GM19351 (cell line): ENCODE measurements around the gene AKAP11.
"Not testable (repeated sequence)": the region's sequence is repeated elsewhere in the genome, so short reads cannot be mapped to it uniquely, and the experiment has no call there.

Source experiments
- ATAC-seq: cut with Tn5 transposase; IDR thresholded peaks from one replicate; pipeline ENCODE4 v1.9.1; 2021; ENCODE audit warnings: mild to moderate bottlenecking, moderate library complexity; ENCODE audit not compliant: unreplicated experiment

Gene AKAP11, protein sequence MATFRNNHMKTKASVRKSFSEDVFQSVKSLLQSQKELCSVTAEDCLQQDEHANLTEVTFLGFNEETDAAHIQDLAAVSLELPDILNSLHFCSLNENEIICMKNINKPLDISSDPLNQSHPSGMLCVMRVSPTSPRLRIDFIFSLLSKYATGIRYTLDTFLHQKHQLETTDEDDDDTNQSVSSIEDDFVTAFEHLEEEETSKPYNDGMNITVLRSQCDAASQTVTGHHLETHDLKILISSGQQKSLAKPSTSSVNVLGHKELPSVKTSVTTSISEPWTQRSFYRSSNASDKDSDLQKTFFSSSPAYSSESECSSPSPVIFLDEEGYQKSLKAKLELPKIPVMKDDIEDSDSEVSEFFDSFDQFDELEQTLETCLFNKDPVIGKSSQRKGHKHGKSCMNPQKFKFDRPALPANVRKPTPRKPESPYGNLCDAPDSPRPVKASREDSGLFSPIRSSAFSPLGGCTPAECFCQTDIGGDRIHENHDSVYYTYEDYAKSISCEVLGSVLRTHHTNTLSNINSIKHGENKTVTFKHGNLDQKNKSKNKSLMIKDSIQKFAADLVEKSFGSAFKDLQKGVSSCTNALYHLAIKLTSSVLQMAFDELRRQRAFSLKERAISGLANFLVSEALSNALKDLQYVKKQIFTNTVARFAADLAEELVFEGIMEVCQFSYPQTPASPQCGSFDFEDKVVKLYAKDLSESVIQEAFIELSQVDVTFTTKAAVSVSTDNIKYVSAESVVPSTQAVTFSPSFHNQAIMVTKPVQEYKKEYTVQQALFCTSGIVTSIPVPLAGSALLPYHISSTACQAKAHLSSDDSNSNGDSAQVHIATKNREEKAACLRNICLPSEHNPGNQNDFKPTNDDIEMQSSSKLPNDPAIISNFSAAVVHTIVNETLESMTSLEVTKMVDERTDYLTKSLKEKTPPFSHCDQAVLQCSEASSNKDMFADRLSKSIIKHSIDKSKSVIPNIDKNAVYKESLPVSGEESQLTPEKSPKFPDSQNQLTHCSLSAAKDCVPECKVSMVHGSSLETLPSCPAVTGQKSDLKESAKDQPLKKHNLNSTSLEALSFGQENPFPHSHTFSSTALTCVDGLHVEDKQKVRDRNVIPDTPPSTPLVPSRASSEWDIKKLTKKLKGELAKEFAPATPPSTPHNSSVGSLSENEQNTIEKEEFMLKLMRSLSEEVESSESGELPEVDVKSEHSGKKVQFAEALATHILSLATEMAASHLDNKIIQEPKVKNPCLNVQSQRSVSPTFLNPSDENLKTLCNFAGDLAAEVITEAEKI (N-terminal part only)

DNA sequence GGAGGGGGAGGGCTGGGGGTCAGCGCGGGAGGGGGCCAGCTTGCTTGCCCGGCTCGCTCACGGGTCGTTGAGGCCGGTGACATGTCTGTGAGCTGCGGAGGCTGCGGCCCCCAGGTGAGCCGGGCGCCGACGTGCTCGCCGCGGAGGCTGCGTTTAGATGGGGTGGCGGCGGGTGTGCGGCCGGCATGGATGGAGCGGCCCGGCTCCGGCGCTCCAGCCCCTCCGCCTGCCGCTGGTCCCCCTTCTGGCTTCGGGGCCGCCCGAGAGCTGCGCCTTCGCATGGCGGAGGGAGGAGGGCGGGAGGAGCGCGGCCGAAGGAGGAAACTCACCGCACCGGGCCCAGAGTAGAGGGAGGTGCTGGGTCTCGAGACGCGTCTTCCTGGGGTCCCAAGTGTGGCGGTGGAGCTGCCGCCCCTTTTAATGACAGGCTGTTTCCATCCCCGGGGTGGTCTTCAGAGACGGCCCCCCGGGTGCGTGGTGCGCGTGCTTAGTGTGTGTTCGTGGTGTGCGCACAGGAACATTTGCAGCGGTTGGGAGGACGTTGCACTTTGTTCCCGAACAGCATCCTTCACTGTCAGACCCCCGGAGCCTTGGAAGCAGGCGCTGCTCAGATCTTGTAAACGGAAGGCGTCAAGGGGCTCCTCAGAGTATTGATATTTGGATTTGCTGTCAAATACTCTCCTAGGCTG, at the start of gene AKAP11:
Gene AKAP11, plus strand, starts transcription at position 38 of the 689 bp plus-strand sequence. CDS start 14,197 bp downstream, outside the sequence.
- ATAC-seq: peak; percentile 17

- ATAC-seq: no peak
These were observed 48.3 kb upstream of the AKAP11 start for GRCh38 chr13:42223681-42224080.

GRCh38 chr13:42225051-42225450, 46.9 kb upstream of the AKAP11 start:
- ATAC-seq: no peak

GRCh38 chr13:42226759-42227158, 45.2 kb upstream of the AKAP11 start:
- not testable (repeated sequence) for ATAC-seq

GRCh38 chr13:42228527-42228926, 43.4 kb upstream of the AKAP11 start:
- ATAC-seq: no peak

DNA sequence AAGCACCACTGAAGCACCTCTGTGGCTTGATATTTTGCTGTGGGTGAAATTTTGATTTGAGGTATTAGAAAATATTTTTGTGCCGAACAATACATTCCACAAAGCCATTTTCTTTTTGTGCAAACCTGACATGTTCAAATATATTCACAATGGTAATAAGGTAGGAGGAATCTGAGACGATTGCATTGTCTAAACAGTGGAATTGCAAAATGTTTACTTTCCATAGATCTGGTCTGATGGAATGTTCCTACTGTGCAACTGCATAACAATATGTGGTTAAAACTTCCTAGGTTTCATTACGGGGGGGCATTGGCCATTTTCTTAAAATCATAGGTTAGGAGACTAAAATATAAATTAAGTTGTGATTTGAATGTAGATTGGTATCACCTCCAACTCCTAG, 42.7 kb upstream of the AKAP11 start:
- ATAC-seq: no peak

- ATAC-seq: no peak
These were observed 39.3 kb upstream of the AKAP11 start for GRCh38 chr13:42232671-42233070.

DNA sequence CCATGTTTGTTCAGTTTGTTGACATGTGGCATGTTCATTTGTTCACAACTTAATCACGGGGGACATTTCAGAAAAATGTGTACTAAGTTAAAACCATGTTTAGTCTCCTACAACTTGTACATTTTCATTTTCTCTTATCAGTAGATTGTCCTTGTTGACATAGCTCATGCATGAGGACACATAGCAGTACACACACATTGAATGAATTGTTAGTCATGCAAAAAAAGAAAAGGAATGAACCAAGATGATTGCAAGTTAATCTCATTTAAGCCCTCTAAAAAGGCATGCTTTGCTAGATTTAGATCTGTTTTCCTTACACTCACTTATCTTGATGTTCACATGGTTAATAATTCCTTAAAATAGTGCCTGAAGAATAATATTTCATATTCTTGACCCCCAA, 38.2 kb upstream of the AKAP11 start:
- no peak for ATAC-seq

- no peak for ATAC-seq
These were observed 32.8 kb upstream of the AKAP11 start for GRCh38 chr13:42239161-42239560.

- ATAC-seq: no peak
These were observed 32.3 kb upstream of the AKAP11 start for GRCh38 chr13:42239644-42240043.

DNA sequence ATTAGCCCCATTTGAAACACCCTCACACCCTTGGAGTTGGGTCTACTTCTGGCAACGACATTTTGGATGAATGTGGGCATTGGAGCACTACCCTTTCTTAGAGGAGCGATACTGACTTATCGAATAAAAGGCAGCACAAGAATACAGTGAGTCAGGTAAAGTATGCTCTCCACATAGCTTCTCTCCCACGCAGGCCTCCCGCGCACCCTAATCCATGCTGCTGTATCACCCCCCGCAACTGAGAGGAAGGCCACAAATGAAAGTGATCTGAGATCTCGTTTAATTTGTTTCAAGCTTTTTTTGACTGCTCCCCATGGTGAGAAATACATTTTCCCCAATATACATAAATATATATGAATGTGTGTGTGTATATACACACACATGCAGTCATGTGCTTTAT, 25.4 kb upstream of the AKAP11 start:
- no peak for ATAC-seq

GRCh38 chr13:42247883-42248282, 24.1 kb upstream of the AKAP11 start:
- ATAC-seq: no peak

DNA sequence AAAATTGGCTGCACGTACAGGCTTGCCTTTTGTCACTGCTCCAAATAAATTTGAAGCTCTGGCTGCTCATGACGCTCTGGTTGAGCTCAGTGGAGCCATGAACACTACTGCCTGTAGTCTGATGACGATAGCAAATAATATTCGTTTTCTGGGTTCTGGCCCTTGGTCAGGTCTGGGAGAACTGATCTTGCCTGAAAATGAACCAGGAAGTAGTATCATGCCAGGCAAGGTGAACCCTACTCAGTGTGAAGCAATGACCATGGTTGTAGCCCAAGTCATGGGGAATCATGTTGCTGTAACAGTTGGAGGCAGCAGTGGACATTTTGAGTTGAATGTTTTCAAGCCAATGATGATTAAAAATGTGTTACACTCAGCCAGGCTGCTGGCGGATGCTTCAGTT, 16.1 kb upstream of the AKAP11 start:
- no peak for ATAC-seq

- no peak for ATAC-seq
These were observed 13.2 kb upstream of the AKAP11 start for GRCh38 chr13:42258747-42259146.

DNA sequence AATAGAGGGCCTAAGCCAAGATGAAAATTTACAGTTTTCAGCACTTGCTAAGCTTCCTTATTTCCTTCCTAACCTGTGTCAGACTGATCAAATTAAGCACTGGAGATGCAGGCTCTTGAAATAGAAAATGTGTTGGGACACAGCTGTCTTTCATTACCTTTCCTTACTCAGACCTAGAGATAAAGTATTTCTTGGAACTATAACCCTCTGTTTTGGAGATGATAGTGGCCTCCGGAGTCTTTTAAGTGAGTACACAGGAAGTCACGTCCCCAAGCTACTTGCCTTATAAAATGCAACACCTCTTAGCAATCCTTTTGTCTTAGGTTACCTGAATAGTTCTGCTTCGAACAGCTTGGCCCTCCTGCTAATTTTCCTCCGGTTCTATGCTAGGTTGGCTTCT, 12.4 kb upstream of the AKAP11 start:
- ATAC-seq: no peak

- ATAC-seq: no peak
These were observed 10.9 kb upstream of the AKAP11 start for GRCh38 chr13:42260903-42261654.

- ATAC-seq: no peak
These were observed 5.5 kb upstream of the AKAP11 start for GRCh38 chr13:42266473-42266872.

DNA sequence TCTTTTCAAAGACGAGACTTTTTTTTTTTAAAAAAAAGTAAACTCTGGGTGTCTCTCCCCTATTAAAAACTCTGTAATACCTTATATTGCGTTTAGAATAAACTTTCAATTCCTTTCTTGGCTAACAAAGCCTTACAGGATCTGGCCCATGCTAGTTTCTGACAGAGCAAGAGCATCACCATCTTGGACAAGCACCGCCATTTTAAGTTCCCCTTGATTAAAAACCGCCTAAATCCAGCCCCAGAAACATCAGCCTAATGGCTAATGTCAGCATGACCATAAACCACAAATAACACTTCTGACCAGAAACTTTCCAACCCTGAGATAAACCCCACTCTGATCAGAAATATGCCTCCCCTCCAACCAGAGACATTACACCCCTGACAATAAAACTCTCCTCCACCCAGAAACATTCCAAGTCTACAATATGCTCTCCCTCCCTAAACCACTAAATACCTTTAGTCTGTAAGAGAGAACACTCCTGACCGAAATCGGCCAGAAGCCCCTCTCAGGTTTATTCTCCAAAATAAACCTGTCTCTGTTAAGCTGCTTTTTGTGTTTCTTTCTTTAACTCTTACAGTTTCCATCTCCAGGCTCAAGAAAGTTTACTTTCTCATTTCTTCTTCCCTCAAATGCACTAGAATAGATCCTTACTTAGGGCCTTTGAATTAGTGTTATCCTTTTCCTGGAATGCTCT, 1.6 kb upstream of the AKAP11 start:
- ATAC-seq: no peak

DNA sequence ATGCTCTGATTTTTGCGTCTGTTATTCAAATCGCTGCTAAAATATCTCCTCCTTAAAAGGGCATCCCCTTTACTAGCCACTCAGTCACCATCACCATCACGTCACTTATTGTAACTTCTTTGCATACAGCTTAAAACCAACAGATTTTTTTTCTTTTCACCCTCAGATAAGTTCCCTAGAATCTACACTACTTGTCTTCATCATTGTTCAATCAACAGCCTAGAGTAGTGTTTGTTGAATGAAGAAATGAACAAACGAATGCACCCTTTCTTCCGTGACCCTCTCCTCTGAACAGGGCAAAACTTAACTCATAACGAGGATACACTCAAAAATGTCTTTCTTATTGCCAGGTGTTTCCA, 1.1 kb upstream of the AKAP11 start:
- ATAC-seq: no peak
